ENCODE measurements around the gene SYNPR. TPM values are rescaled to one million over a fixed set of nuclear protein-coding genes. Genes with fewer than 3 reads are reported as not detected.

SYNPR gene
- total RNA-seq, 5 donors from 2014 or later (not counting 1 experiment from before 2014, with no cell fraction given): not detected

DNA sequence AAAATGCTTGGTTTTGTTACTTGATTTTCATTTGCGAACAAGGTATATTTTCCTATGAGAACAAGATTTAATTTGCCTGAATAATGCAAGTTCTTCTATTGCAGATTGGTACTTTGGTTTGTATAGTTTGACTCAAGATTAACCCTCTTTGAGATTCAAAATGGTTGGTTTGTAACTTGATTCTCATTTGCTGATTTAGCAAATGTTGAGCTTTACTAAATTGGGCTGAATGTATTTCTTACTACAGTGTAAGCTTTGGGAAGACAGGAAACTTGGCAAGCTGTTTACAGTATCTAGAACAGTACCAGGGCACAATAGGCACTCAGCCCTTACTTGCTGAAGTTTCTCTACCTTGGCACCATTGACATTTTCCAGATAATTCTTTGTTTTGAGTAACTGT is 3.7 kb upstream of the SYNPR start:
- 100% methylated on average over 1 of the region's 1 CpG for WGBS (ENCODE audit: insufficient coverage)
- Histone ChIP-seq H3K27ac (ENCODE audit: low read length) (no peak overlapping the region), H3K4me1 (ENCODE audit: control insufficient read depth in 1 of 2, extremely low read depth in 1 of 2, insufficient read depth in 2 of 2, low read length in 2 of 2) (no peaks in the 10 kb centered on the region), H3K36me3 (ENCODE audit: control insufficient read depth in 2 of 2, extremely low read depth in 1 of 2, insufficient read depth in 1 of 2, low read length in 1 of 2) (no peaks in the 10 kb centered on the region), H3K27me3 (replicated peaks in 1 of 2; ENCODE audit: control insufficient read depth in 2 of 2, extremely low read depth in 1 of 2, insufficient read depth in 2 of 2, low read length in 1 of 2) (peaks cover 4 to 20% of the 10 kb centered on the region in 2 experiments), H3K4me3 (ENCODE audit: control insufficient read depth in 1 of 2, extremely low read depth in 1 of 2, low read length in 1 of 2) (no peak overlapping the region), H3K9me3 (no peaks in the 10 kb centered on the region)
- Mint-ChIP-seq H3K36me3 (no peaks in the 10 kb centered on the region), H3K4me3 (no peak overlapping the region), H3K27ac (no peak overlapping the region), H3K27me3 (peaks cover 15 to 19% of the 10 kb centered on the region in 2 donors), H3K9me3 (peaks cover 0 to 3% (median 2%) of the 10 kb centered on the region in 3 donors), H3K4me1 (no peaks in the 10 kb centered on the region)
- ATAC-seq (replicated peaks in 1 of 4) (no peak), DNase-seq (no peak)
- POLR2A ChIA-PET: no interaction called here
- CTCF ChIA-PET: no interaction called here

GRCh38 chr3:63279005-63279841 is 1.1 kb downstream of the SYNPR start:
- H3K4me3 ChIP-seq (ENCODE audit: control insufficient read depth in 1 of 2, extremely low read depth in 1 of 2, low read length in 1 of 2): no peak overlapping the region
- ChIA-PET POLR2A (no interaction called here), CTCF (no interaction called here)
- Mint-ChIP-seq H3K36me3 (no peaks in the 10 kb centered on the region), H3K9me3 (peaks cover 0 to 2% (median 0%) of the 10 kb centered on the region in 3 donors), H3K4me3 (no peak overlapping the region), H3K4me1 (no peaks in the 10 kb centered on the region), H3K27ac (no peak overlapping the region), H3K27me3 (peaks cover 17 to 20% of the 10 kb centered on the region in 2 donors)
- WGBS (ENCODE audit: insufficient coverage): 13% methylated on average over 14 of the region's 22 CpGs
- H3K9me3 ChIP-seq: no peaks in the 10 kb centered on the region
- H3K4me1 ChIP-seq (ENCODE audit: control insufficient read depth in 1 of 2, extremely low read depth in 1 of 2, insufficient read depth in 2 of 2, low read length in 2 of 2): no peaks in the 10 kb centered on the region
- DNase-seq (no peak), ATAC-seq (replicated peaks in 1 of 4) (no peak)
- peaks cover 6 to 20% of the 10 kb centered on the region in 2 experiments for H3K27me3 ChIP-seq (replicated peaks in 1 of 2; ENCODE audit: control insufficient read depth in 2 of 2, extremely low read depth in 1 of 2, insufficient read depth in 2 of 2, low read length in 1 of 2)
- no peak overlapping the region for H3K27ac ChIP-seq (ENCODE audit: low read length)
- H3K36me3 ChIP-seq (ENCODE audit: control insufficient read depth in 2 of 2, extremely low read depth in 1 of 2, insufficient read depth in 1 of 2, low read length in 1 of 2): no peaks in the 10 kb centered on the region

DNA sequence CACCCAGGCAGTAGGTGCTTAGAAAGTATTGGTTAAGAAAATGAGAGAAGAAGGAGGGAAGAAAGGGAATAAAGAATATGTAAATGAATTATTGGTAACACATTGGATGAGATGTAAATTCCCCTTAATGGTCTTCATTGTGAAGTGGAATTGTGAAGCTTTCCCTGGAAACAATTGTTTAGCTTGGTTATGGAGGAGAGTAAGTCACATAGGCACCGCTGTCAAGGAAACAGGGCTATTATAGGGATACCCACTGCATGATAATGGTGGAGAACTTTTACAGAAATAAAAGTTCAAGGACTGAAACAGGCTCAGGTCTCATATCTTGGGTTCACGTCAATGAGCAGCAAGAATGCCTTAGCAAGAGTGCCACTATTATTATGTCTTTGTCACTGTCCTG is 9.5 kb downstream of the SYNPR start:
- Histone ChIP-seq H3K4me3 (ENCODE audit: control insufficient read depth in 1 of 2, extremely low read depth in 1 of 2, low read length in 1 of 2) (no peak overlapping the region), H3K27ac (ENCODE audit: low read length) (no peak overlapping the region), H3K36me3 (ENCODE audit: control insufficient read depth in 2 of 2, extremely low read depth in 1 of 2, insufficient read depth in 1 of 2, low read length in 1 of 2) (no peaks in the 10 kb centered on the region), H3K27me3 (replicated peaks in 1 of 2; ENCODE audit: control insufficient read depth in 2 of 2, extremely low read depth in 1 of 2, insufficient read depth in 2 of 2, low read length in 1 of 2) (no peaks in the 10 kb centered on the region), H3K4me1 (ENCODE audit: control insufficient read depth in 1 of 2, extremely low read depth in 1 of 2, insufficient read depth in 2 of 2, low read length in 2 of 2) (no peaks in the 10 kb centered on the region), H3K9me3 (no peaks in the 10 kb centered on the region)
- ChIA-PET POLR2A (no interaction called here), CTCF (interaction anchor here in 1 of 2 donors (1.0 kb wide), 1 partner anchor 8 kb away, joined by 3 read pairs; no protein-coding TSS in a partner anchor)
- ATAC-seq (replicated peaks in 1 of 4) (no peak), DNase-seq (no peak)
- 67% methylated on average over 1 of the region's 2 CpGs for WGBS (ENCODE audit: insufficient coverage)
- no peaks in the 10 kb centered on the region for H3K4me1 Mint-ChIP-seq
- no peaks in the 10 kb centered on the region for H3K36me3 Mint-ChIP-seq
- H3K27me3 Mint-ChIP-seq: peaks cover 0 to 4% of the 10 kb centered on the region in 2 donors
- peaks cover 3 to 8% (median 4%) of the 10 kb centered on the region in 3 donors for H3K9me3 Mint-ChIP-seq
- H3K4me3 Mint-ChIP-seq: no peak overlapping the region
- H3K27ac Mint-ChIP-seq: no peak overlapping the region

DNA sequence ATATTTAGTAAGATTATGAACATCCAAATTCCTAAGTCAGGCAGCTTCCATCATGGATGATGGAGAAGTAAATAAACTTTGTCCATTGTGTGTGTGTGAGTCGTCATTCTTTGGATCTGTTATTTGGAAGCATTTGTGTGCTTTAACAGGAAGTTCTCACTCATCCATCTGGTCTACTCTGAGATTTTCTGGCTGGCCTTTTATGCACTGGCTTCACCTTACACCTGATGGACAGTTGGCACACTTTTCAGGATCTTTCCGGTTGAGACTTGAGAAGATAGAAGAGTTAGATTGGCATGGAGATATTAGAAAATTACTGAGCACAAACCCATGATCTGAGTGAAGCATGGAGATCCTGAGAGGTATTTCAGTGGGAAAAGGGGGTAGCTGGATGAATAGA is 12.6 kb downstream of the SYNPR start:
- POLR2A ChIA-PET: no interaction called here
- Histone ChIP-seq H3K4me3 (ENCODE audit: control insufficient read depth in 1 of 2, extremely low read depth in 1 of 2, low read length in 1 of 2) (no peak overlapping the region), H3K36me3 (ENCODE audit: control insufficient read depth in 2 of 2, extremely low read depth in 1 of 2, insufficient read depth in 1 of 2, low read length in 1 of 2) (no peaks in the 10 kb centered on the region), H3K27me3 (replicated peaks in 1 of 2; ENCODE audit: control insufficient read depth in 2 of 2, extremely low read depth in 1 of 2, insufficient read depth in 2 of 2, low read length in 1 of 2) (no peaks in the 10 kb centered on the region), H3K9me3 (no peaks in the 10 kb centered on the region), H3K4me1 (ENCODE audit: control insufficient read depth in 1 of 2, extremely low read depth in 1 of 2, insufficient read depth in 2 of 2, low read length in 2 of 2) (no peaks in the 10 kb centered on the region), H3K27ac (ENCODE audit: low read length) (no peak overlapping the region)
- no peak overlapping the region for H3K27ac Mint-ChIP-seq
- H3K4me1 Mint-ChIP-seq: no peaks in the 10 kb centered on the region
- H3K9me3 Mint-ChIP-seq: peaks cover 2 to 8% (median 3%) of the 10 kb centered on the region in 3 donors
- peaks cover 0 to 4% of the 10 kb centered on the region in 2 donors for H3K27me3 Mint-ChIP-seq
- H3K4me3 Mint-ChIP-seq: no peak overlapping the region
- DNase-seq (no peak), ATAC-seq (replicated peaks in 1 of 4) (no peak)
- CTCF ChIA-PET: no interaction called here
- no peaks in the 10 kb centered on the region for H3K36me3 Mint-ChIP-seq
- WGBS (ENCODE audit: insufficient coverage): no CpG with 5 or more reads among the region's 2 CpGs

GRCh38 chr3:63294332-63294731 is 16.2 kb downstream of the SYNPR start:
- Mint-ChIP-seq H3K4me3 (no peak overlapping the region), H3K36me3 (no peaks in the 10 kb centered on the region)
- POLR2A ChIA-PET: no interaction called here

GRCh38 chr3:63295356-63295755 is 17.2 kb downstream of the SYNPR start:
- Histone ChIP-seq H3K9me3 (no peaks in the 10 kb centered on the region), H3K4me3 (ENCODE audit: control insufficient read depth in 1 of 2, extremely low read depth in 1 of 2, low read length in 1 of 2) (no peak overlapping the region), H3K36me3 (ENCODE audit: control insufficient read depth in 2 of 2, extremely low read depth in 1 of 2, insufficient read depth in 1 of 2, low read length in 1 of 2) (no peaks in the 10 kb centered on the region), H3K4me1 (ENCODE audit: control insufficient read depth in 1 of 2, extremely low read depth in 1 of 2, insufficient read depth in 2 of 2, low read length in 2 of 2) (no peaks in the 10 kb centered on the region), H3K27ac (ENCODE audit: low read length) (no peak overlapping the region), H3K27me3 (replicated peaks in 1 of 2; ENCODE audit: control insufficient read depth in 2 of 2, extremely low read depth in 1 of 2, insufficient read depth in 2 of 2, low read length in 1 of 2) (no peaks in the 10 kb centered on the region)
- WGBS (ENCODE audit: insufficient coverage): 70% methylated on average over 3 of the region's 4 CpGs
- Mint-ChIP-seq H3K9me3 (peaks cover 0 to 8% (median 4%) of the 10 kb centered on the region in 3 donors), H3K4me1 (no peaks in the 10 kb centered on the region), H3K27me3 (no peaks in the 10 kb centered on the region), H3K4me3 (no peak overlapping the region), H3K27ac (no peak overlapping the region), H3K36me3 (no peaks in the 10 kb centered on the region)
- POLR2A ChIA-PET: no interaction called here
- ATAC-seq (replicated peaks in 1 of 4): no peak
- DNase-seq: no peak
- CTCF ChIA-PET: no interaction called here

More at GRCh38 chr3:63294332-63294731, 16.2 kb downstream of the SYNPR start:
- Histone ChIP-seq H3K4me3 (ENCODE audit: control insufficient read depth in 1 of 2, extremely low read depth in 1 of 2, low read length in 1 of 2) (no peak overlapping the region), H3K9me3 (no peaks in the 10 kb centered on the region), H3K36me3 (ENCODE audit: control insufficient read depth in 2 of 2, extremely low read depth in 1 of 2, insufficient read depth in 1 of 2, low read length in 1 of 2) (no peaks in the 10 kb centered on the region), H3K4me1 (ENCODE audit: control insufficient read depth in 1 of 2, extremely low read depth in 1 of 2, insufficient read depth in 2 of 2, low read length in 2 of 2) (no peaks in the 10 kb centered on the region), H3K27ac (ENCODE audit: low read length) (no peak overlapping the region), H3K27me3 (replicated peaks in 1 of 2; ENCODE audit: control insufficient read depth in 2 of 2, extremely low read depth in 1 of 2, insufficient read depth in 2 of 2, low read length in 1 of 2) (no peaks in the 10 kb centered on the region)
- WGBS (ENCODE audit: insufficient coverage): no CpG with 5 or more reads among the region's 4 CpGs
- Mint-ChIP-seq H3K27ac (no peak overlapping the region), H3K27me3 (no peaks in the 10 kb centered on the region), H3K4me1 (no peaks in the 10 kb centered on the region), H3K9me3 (peaks cover 0 to 8% (median 4%) of the 10 kb centered on the region in 3 donors)
- ATAC-seq (replicated peaks in 1 of 4) (no peak), DNase-seq (no peak)
- CTCF ChIA-PET: no interaction called here
